ENCODE measurements around the gene ERN1.

DNA sequence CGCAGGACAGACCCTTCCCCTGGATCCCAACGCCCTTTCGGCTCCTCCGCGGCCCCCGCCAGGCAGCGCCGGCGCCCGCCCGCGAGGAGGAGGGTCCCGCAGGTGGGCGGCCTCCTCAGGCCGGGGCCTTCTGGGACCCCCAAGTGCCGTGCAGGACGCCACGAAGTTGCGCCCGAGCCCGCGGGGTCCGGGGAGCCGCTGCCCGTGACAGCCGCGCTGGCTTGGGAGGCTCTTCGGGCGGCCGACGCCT is 504 bp downstream of the ERN1 start:
- no peak for TF ChIP-seq CTCF (IDR thresholded peaks at IDR 0.05)
- TF ChIP-seq POLR2A (IDR thresholded peaks at IDR 0.05): no peak

Measured in Peyer's patch (tissue), 4 donors.